Epithelial cell of proximal tubule (primary cell): ENCODE results near the gene PDRG1. TPM values are rescaled to one million over a fixed set of nuclear protein-coding genes. Genes with fewer than 3 reads are reported as not detected.
"Not testable (repeated sequence)": the region's sequence is repeated elsewhere in the genome, so short reads cannot be mapped to it uniquely, and the experiment has no call there.

Source experiments
- DNase-seq: peaks from one replicate; pipeline ENCODE4 v3.0.0-alpha.2; 2011; ENCODE audit warnings: low read depth
- H3K4me3 ChIP-seq: 2 replicates; pipeline ENCODE4 v1.5.1; 2011; ENCODE audit warnings: low read depth, mild to moderate bottlenecking, low read length
- CTCF ChIP-seq: conservative IDR thresholded peaks from 2 replicates; pipeline ENCODE4 v1.5.1; 2012; ENCODE audit warnings: low read depth, mild to moderate bottlenecking, low read length
- total RNA-seq: library from RNA; depleted of rRNA; stranded (reverse); fragments of >200 nt; gene quantifications from 2 replicates; pipeline ENCODE4 v1.2.3, GENCODE V29; 2015

Gene PDRG1
- total RNA-seq, 1 donor from 2014 or later, result 16.5 TPM

DNA sequence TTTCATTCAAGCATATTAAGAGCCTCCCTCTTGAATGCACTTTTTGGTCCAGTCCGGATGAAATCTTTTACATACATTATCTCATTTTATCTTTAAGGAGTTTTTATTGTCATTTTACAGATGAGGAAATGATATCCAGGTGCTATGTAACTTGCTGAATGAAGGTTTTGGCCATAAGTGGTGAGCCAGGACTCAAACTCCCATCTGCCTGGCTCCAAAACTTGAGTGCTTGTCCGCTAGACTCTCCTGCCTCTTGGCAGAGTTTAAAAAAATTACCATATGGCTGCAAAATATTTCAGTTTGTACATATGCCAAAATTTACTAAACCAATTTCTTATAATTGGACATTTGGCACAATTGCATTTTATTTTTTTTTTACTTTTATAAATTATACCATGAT, 12.2 kb downstream of the PDRG1 start:
- TF ChIP-seq CTCF, result no peak
- no peak for DNase-seq
- H3K4me3 ChIP-seq, result no peak overlapping the region

GRCh38 chr20:31937820-31938219, 14.0 kb downstream of the PDRG1 start:
- H3K4me3 ChIP-seq, result no peak overlapping the region
- no peak for TF ChIP-seq CTCF
- DNase-seq, result no peak

GRCh38 chr20:31936420-31936819, 15.4 kb downstream of the PDRG1 start:
- H3K4me3 ChIP-seq, result no peak overlapping the region
- TF ChIP-seq CTCF, result no peak
- no peak for DNase-seq

DNA sequence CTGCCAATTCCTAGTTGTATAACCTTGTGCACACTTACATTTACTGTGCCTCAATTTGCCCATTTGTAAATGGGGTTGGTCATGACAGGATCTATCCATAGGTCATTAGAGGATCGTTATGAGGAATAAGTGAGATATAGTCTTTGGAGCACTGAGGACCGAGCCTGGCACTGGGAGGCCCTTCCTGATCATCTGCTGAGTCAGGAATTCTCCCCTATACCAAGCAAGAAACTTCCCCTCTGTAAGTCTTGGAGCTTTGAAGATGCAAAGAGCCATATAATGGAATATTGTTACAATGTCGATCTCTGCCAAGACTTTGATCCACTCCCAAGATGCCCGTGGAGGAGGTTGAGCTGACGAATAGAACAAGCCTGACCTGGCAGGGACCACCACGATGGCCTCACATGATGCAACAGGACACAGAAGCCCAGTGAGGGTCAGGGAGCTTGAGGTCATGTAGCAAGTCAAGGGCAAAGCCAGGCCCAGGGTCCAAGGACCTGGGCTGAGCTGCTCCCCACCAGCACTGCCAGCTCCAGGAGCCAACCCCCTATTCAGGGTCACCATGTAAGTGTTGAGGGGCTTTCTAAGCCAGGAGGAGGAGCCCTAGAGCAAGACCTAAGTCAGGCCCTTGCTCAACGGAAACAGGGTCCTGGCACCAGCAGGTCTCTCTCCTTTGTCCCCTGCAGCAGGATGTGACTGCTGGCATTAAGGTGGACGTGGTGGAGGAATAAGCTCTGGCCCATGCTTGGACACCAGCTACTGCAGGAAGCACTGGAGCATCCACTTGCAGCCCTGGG, 16.7 kb downstream of the PDRG1 start:
- TF ChIP-seq CTCF, result peak; percentile 14
- no peak overlapping the region for H3K4me3 ChIP-seq
- no peak for DNase-seq

- DNase-seq, result no peak
- H3K4me3 ChIP-seq, result no peak overlapping the region
- no peak for TF ChIP-seq CTCF
Observed at GRCh38 chr20:31934491-31934890, 17.4 kb downstream of the PDRG1 start.

GRCh38 chr20:31933698-31934097, 18.1 kb downstream of the PDRG1 start:
- H3K4me3 ChIP-seq, result no peak overlapping the region
- no peak for DNase-seq
- no peak for TF ChIP-seq CTCF

GRCh38 chr20:31930779-31931178, 21.1 kb downstream of the PDRG1 start:
- no peak for DNase-seq
- H3K4me3 ChIP-seq, result no peak overlapping the region
- TF ChIP-seq CTCF, result no peak

DNA sequence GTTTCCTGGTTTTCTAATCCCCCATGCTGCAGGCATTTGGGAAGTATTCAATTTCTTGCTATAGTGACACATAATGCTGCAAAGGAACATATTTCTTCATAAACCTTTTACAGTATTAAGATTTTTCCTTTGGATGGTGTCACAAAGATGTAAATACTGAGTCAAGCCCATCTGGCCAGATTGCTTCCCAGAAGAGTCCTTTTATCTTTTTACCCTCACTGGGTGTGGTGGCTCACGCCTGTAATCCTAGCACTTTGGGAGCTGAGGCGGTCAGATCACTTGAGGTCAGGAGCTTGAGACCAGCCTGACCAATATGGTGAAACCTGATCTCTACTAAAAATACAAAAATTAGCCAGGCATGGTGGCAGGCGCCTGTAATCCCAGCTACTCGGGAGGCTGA, 22.2 kb downstream of the PDRG1 start:
- H3K4me3 ChIP-seq, DNase-seq: not testable (repeated sequence)
